Lower leg skin (tissue), 4 donors: Measurements from ENCODE around the gene MTHFD1L. TPM values are rescaled to one million over a fixed set of nuclear protein-coding genes. Genes with fewer than 3 reads are reported as not detected.

Experiments
- DNase-seq, 2 donors: peaks; one replicate each; pipeline ENCODE4 v3.0.0-alpha.2; 2019; ENCODE audit warnings: low spot score in 2 of 2
- H3K4me3 ChIP-seq: fragments of 200-600 bp; sonication (generic); 2 replicates; pipeline ENCODE4 v1.5.1; 2017; ENCODE audit warnings: mild to moderate bottlenecking, low read depth; ENCODE audit not compliant: poor library complexity, severe bottlenecking
- CTCF ChIP-seq, 3 donors: fragments of 450-650 bp; IDR thresholded peaks; one replicate each; pipeline ENCODE4 v1.5.1; 2016; ENCODE audit warnings: antibody characterized with exemption in 3 of 3, mild to moderate bottlenecking in 3 of 3, moderate library complexity in 2 of 3
- POLR2A ChIP-seq, 2 donors: fragments of 450-650 bp; IDR thresholded peaks; one replicate each; pipeline ENCODE4 v1.6.1; 2016 to 2017; ENCODE audit warnings: antibody characterized with exemption in 2 of 2, mild to moderate bottlenecking in 1 of 2, moderate library complexity in 1 of 2
- WGBS, 2 donors: methylation state at CpG; one replicate each; pipeline ENCODE4 v1.1.5; 2018; 5-methylcytosine and 5-hydroxymethylcytosine counted together
- intact Hi-C: fragments of 100-400 bp; cut with DNase I; formaldehyde crosslinking; loops from one replicate; pipeline ENCODE4 v1.15.0; 2023; ENCODE audit warnings: low total_unique reads
- total RNA-seq, 4 donors: library from RNA; depleted of rRNA; stranded (reverse); fragments of >200 nt; gene quantifications; one replicate each; pipeline ENCODE4 v1.1.0, GENCODE V29; 2016

The MTHFD1L gene
- total RNA-seq, 4 donors from 2014 or later, result 2.1 to 7.1 (median 4.4) TPM

GRCh38 chr6:150931405-150931804 is 65.9 kb downstream of the MTHFD1L start:
- 57 to 79% methylated on average over 1 of the region's 1 CpG for WGBS, 2 donors
- intact Hi-C loops, result no loop called here
- no peak for DNase-seq
- TF ChIP-seq CTCF (IDR thresholded peaks at IDR 0.05) (no peak), POLR2A (IDR thresholded peaks at IDR 0.05) (no peak)
- no peak overlapping the region for H3K4me3 ChIP-seq

- intact Hi-C loops, result no loop called here
- 52 to 59% methylated on average over 3 of the region's 3 CpGs for WGBS, 2 donors
- peak in 1 of 2 donors; percentile 33 for DNase-seq
- TF ChIP-seq POLR2A (IDR thresholded peaks at IDR 0.05) (no peak), CTCF (IDR thresholded peaks at IDR 0.05) (no peak)
- no peak overlapping the region for H3K4me3 ChIP-seq
Observed at GRCh38 chr6:150932996-150933395, 67.5 kb downstream of the MTHFD1L start.

GRCh38 chr6:150934380-150934779 is 68.9 kb downstream of the MTHFD1L start:
- no peak for DNase-seq
- intact Hi-C loops, result no loop called here
- TF ChIP-seq POLR2A (IDR thresholded peaks at IDR 0.05), result no peak
- TF ChIP-seq CTCF (IDR thresholded peaks at IDR 0.05), result no peak
- H3K4me3 ChIP-seq, result no peak overlapping the region
- 90 to 92% methylated on average over 4 of the region's 4 CpGs for WGBS, 2 donors

- DNase-seq, result no peak
- H3K4me3 ChIP-seq, result no peak overlapping the region
- intact Hi-C loops, result no loop called here
- 95 to 99% methylated on average over 2 of the region's 2 CpGs for WGBS, 2 donors
- TF ChIP-seq POLR2A (IDR thresholded peaks at IDR 0.05), result no peak
- TF ChIP-seq CTCF (IDR thresholded peaks at IDR 0.05), result no peak
Observed at GRCh38 chr6:150936021-150936555, 70.6 kb downstream of the MTHFD1L start.

- intact Hi-C loops, result no loop called here
- H3K4me3 ChIP-seq, result no peak overlapping the region
- 87 to 89% methylated on average over 26 of the region's 26 CpGs for WGBS, 2 donors
- TF ChIP-seq CTCF (IDR thresholded peaks at IDR 0.05), result no peak
- no peak for TF ChIP-seq POLR2A (IDR thresholded peaks at IDR 0.05)
- no peak for DNase-seq
Observed at GRCh38 chr6:150937132-150937906, 71.8 kb downstream of the MTHFD1L start.
